ENCODE results near the gene LDB3. TPM values are rescaled to one million over a fixed set of nuclear protein-coding genes. Genes with fewer than 3 reads are reported as not detected.

Gene LDB3
- total RNA-seq, 4 donors from 2014 or later: 2.2 to 32.5 (median 2.9) TPM

GRCh38 chr10:86729677-86730076, 61.4 kb downstream of the LDB3 start:
- no peak for DNase-seq
- 88% methylated on average over 1 of the region's 1 CpG; no CpG with 5 or more reads in 1 of the 2 donors for WGBS, 2 donors (ENCODE audit: low coverage in 1 of 2)
- in situ Hi-C loops (cut with MboI; ENCODE audit: low pct_ligation_motif_present in 1 of 4, low pct_unique_long_range_greater_than_20kb in 1 of 4, low sequenced_read_pairs in 3 of 4): no loop called here
- intact Hi-C loops (cut with DNase I; ENCODE audit: low total_unique reads): no loop called here
- Histone ChIP-seq H3K9me3 (no peaks in the 10 kb centered on the region), H3K27ac (peak overlapping the region; percentile 81 to 94 (median 84)), H3K4me3 (no peak overlapping the region), H3K4me1 (peaks cover 5 to 32% (median 18%) of the 10 kb centered on the region in 4 donors), H3K27me3 (no peaks in the 10 kb centered on the region), H3K36me3 (no peaks in the 10 kb centered on the region)
- TF ChIP-seq EP300 (IDR thresholded peaks at IDR 0.05; ENCODE audit: low read depth): no peak
- no peak for TF ChIP-seq POLR2AphosphoS5 (IDR thresholded peaks at IDR 0.05)
- no peak for TF ChIP-seq POLR2A (IDR thresholded peaks at IDR 0.05)
- TF ChIP-seq CTCF (IDR thresholded peaks at IDR 0.05): no peak

GRCh38 chr10:86730227-86730626, 61.9 kb downstream of the LDB3 start:
- in situ Hi-C loops (cut with MboI; ENCODE audit: low pct_ligation_motif_present in 1 of 4, low pct_unique_long_range_greater_than_20kb in 1 of 4, low sequenced_read_pairs in 3 of 4): no loop called here
- peak overlapping the region; percentile 81 to 94 (median 84) for H3K27ac ChIP-seq
- no peaks in the 10 kb centered on the region for H3K36me3 ChIP-seq
- 90% methylated on average over 1 of the region's 1 CpG; no CpG with 5 or more reads in 1 of the 2 donors for WGBS, 2 donors (ENCODE audit: low coverage in 1 of 2)
- no peaks in the 10 kb centered on the region for H3K27me3 ChIP-seq
- H3K9me3 ChIP-seq: no peaks in the 10 kb centered on the region
- intact Hi-C loops (cut with DNase I; ENCODE audit: low total_unique reads): no loop called here
- peak; percentile 74 for DNase-seq
- TF ChIP-seq EP300 (IDR thresholded peaks at IDR 0.05; ENCODE audit: low read depth): no peak
- TF ChIP-seq POLR2A (IDR thresholded peaks at IDR 0.05): no peak
- TF ChIP-seq CTCF (IDR thresholded peaks at IDR 0.05): no peak
- no peak for TF ChIP-seq POLR2AphosphoS5 (IDR thresholded peaks at IDR 0.05)
- peaks cover 5 to 32% (median 19%) of the 10 kb centered on the region in 4 donors for H3K4me1 ChIP-seq
- H3K4me3 ChIP-seq: no peak overlapping the region

DNA sequence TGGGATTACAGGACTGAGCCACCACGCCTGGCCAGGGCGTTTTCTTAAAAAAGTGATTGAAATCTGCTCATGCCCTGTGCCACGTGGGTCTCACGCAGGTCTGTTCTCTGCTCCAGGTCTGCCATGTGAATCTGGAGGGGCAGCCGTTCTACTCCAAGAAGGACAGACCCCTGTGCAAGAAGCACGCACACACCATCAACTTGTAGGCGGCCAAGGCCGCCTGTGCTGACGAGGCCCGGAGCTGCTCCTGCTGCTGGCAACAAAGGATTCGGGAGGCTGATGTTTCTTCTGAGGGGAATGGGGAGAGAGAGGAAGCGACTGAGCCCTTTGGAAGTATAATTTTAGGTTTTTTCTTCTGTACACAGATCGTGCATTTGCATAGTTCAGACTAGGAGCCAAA, 64.5 kb downstream of the LDB3 start:
- Histone ChIP-seq H3K4me3 (no peak overlapping the region), H3K4me1 (peaks cover 5 to 31% (median 19%) of the 10 kb centered on the region in 4 donors), H3K36me3 (no peaks in the 10 kb centered on the region), H3K27ac (peak overlapping the region; percentile 81 to 94 (median 84)), H3K9me3 (no peaks in the 10 kb centered on the region), H3K27me3 (no peaks in the 10 kb centered on the region)
- intact Hi-C loops (cut with DNase I; ENCODE audit: low total_unique reads) (no loop called here), in situ Hi-C loops (cut with MboI; ENCODE audit: low pct_ligation_motif_present in 1 of 4, low pct_unique_long_range_greater_than_20kb in 1 of 4, low sequenced_read_pairs in 3 of 4) (no loop called here)
- WGBS, 2 donors (ENCODE audit: low coverage in 1 of 2): 75 to 80% methylated on average over 3 to 13 of the region's 13 CpGs
- no peak for TF ChIP-seq CTCF (IDR thresholded peaks at IDR 0.05)
- no peak for TF ChIP-seq EP300 (IDR thresholded peaks at IDR 0.05; ENCODE audit: low read depth)
- TF ChIP-seq POLR2AphosphoS5 (IDR thresholded peaks at IDR 0.05): no peak
- TF ChIP-seq POLR2A (IDR thresholded peaks at IDR 0.05): no peak
- DNase-seq: no peak

- intact Hi-C loops (cut with DNase I; ENCODE audit: low total_unique reads) (no loop called here), in situ Hi-C loops (cut with MboI; ENCODE audit: low pct_ligation_motif_present in 1 of 4, low pct_unique_long_range_greater_than_20kb in 1 of 4, low sequenced_read_pairs in 3 of 4) (no loop called here)
- no peaks in the 10 kb centered on the region for H3K9me3 ChIP-seq
- peak; percentile 40 for DNase-seq
- TF ChIP-seq EP300 (IDR thresholded peaks at IDR 0.05; ENCODE audit: low read depth) (peak; percentile 97), CTCF (IDR thresholded peaks at IDR 0.05) (no peak), POLR2AphosphoS5 (IDR thresholded peaks at IDR 0.05) (peak; percentile 57 to 69 (median 60)), POLR2A (IDR thresholded peaks at IDR 0.05) (no peak)
- no peak overlapping the region for H3K4me3 ChIP-seq
- H3K4me1 ChIP-seq: peaks cover 5 to 33% (median 19%) of the 10 kb centered on the region in 4 donors
- H3K27me3 ChIP-seq: no peaks in the 10 kb centered on the region
- H3K27ac ChIP-seq: peak overlapping the region; percentile 84 to 94 (median 85)
- no peaks in the 10 kb centered on the region for H3K36me3 ChIP-seq
- 69 to 88% methylated on average over 3 to 8 of the region's 8 CpGs for WGBS, 2 donors (ENCODE audit: low coverage in 1 of 2)
Observed at GRCh38 chr10:86733260-86733671, 65.0 kb downstream of the LDB3 start.
